ENCODE data around the gene TMEM217.

TMEM217 gene

GRCh38 chr6:37241775-37242428 is 16.0 kb downstream of the TMEM217 start:
- Mint-ChIP-seq H3K36me3 (ENCODE audit: low read depth) (no peaks in the 10 kb centered on the region), H3K4me1 (peaks cover 78% of the 10 kb centered on the region), H3K9me3 (peaks cover 5% of the 10 kb centered on the region), H3K27me3 (ENCODE audit: low read depth) (no peaks in the 10 kb centered on the region), H3K27ac (peak overlapping the region; percentile 96 to 99 (median 98)), H3K4me3 (no peak overlapping the region)
- no peak for TF ChIP-seq CTCF (IDR thresholded peaks at IDR 0.05; ENCODE audit: unreplicated experiment in 3 of 3)

- H3K27ac Mint-ChIP-seq = peak overlapping the region; percentile 96 to 99 (median 98)
- H3K4me1 Mint-ChIP-seq = peaks cover 76% of the 10 kb centered on the region
- H3K36me3 Mint-ChIP-seq (ENCODE audit: low read depth) = no peaks in the 10 kb centered on the region
- H3K27me3 Mint-ChIP-seq (ENCODE audit: low read depth) = no peaks in the 10 kb centered on the region
- peaks cover 5% of the 10 kb centered on the region for H3K9me3 Mint-ChIP-seq
- no peak for TF ChIP-seq CTCF (IDR thresholded peaks at IDR 0.05; ENCODE audit: unreplicated experiment in 3 of 3)
- H3K4me3 Mint-ChIP-seq = no peak overlapping the region
Measured at GRCh38 chr6:37241131-37241530, 16.8 kb downstream of the TMEM217 start.

- Mint-ChIP-seq H3K36me3 (ENCODE audit: low read depth) (no peaks in the 10 kb centered on the region), H3K4me3 (peak overlapping the region in 2 of 3 experiments; percentile 31 to 57), H3K27ac (peak overlapping the region; percentile 97 to 99 (median 99)), H3K4me1 (peaks cover 68% of the 10 kb centered on the region), H3K9me3 (peaks cover 5% of the 10 kb centered on the region), H3K27me3 (ENCODE audit: low read depth) (no peaks in the 10 kb centered on the region)
- TF ChIP-seq CTCF (IDR thresholded peaks at IDR 0.05; ENCODE audit: unreplicated experiment in 3 of 3) = no peak
Measured at GRCh38 chr6:37239950-37240713, 17.8 kb downstream of the TMEM217 start.

- Mint-ChIP-seq H3K4me1 (peaks cover 66% of the 10 kb centered on the region), H3K27ac (peak overlapping the region; percentile 97 to 99 (median 99)), H3K27me3 (ENCODE audit: low read depth) (no peaks in the 10 kb centered on the region), H3K9me3 (peaks cover 5% of the 10 kb centered on the region), H3K4me3 (no peak overlapping the region), H3K36me3 (ENCODE audit: low read depth) (no peaks in the 10 kb centered on the region)
- no peak for TF ChIP-seq CTCF (IDR thresholded peaks at IDR 0.05; ENCODE audit: unreplicated experiment in 3 of 3)
Measured at GRCh38 chr6:37239526-37239925, 18.4 kb downstream of the TMEM217 start.

GRCh38 chr6:37238381-37238780 is 19.6 kb downstream of the TMEM217 start:
- no peak for TF ChIP-seq CTCF (IDR thresholded peaks at IDR 0.05; ENCODE audit: unreplicated experiment in 3 of 3)
- H3K4me3 Mint-ChIP-seq = no peak overlapping the region
- H3K36me3 Mint-ChIP-seq (ENCODE audit: low read depth) = no peaks in the 10 kb centered on the region
- peak overlapping the region; percentile 56 to 72 (median 70) for H3K27ac Mint-ChIP-seq
- no peaks in the 10 kb centered on the region for H3K27me3 Mint-ChIP-seq (ENCODE audit: low read depth)
- H3K4me1 Mint-ChIP-seq = peaks cover 58% of the 10 kb centered on the region
- peaks cover 5% of the 10 kb centered on the region for H3K9me3 Mint-ChIP-seq
